ENCODE results near the gene TMEM131. TPM values are rescaled to one million over a fixed set of nuclear protein-coding genes. Genes with fewer than 3 reads are reported as not detected.

TMEM131 gene
- total and polyA plus RNA-seq, 10 of the 15 experiments (the other 5 are each of a cell fraction or from before 2014, with no cell fraction given): 6.0 to 48.2 (median 23.2) TPM

DNA sequence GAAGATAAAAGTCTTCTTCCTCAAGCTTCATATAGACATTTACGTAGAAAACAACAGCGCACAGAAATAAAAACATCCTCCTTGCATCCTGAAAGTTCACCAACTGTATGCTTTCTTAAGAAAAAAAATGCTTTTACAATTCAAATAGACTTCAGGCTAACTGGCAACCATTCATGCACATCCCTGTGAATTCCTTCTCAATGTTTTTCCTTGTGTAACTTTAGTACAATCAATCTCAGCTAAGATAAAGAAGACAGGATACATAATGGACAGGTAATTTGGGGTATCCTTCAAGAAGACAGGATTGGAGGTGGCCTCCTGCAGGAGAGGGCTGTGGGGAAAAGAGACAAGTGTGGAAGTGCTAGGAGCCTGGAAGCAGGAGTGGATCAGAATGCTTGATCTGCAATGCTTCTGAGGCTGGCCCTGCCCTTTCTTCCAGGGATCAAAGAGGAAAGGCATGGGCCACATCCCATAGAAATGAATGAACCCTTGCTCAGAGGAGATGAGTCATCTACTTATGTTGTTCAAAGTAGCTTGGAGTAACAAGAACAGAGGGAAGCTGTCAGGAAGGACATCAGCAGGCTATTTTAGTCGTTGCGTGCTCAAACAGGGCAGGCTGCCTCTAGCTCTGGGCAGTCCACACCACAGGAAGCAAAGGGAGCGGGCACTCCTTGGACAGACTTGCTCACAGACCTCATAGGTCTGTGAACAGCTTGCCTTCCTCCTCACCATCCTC lies 126.6 kb downstream of the TMEM131 start:
- intact Hi-C loops (cut with micrococcal nuclease; ENCODE audit: unreplicated experiment): no loop called here
- Histone ChIP-seq H3K4me3 (no peak overlapping the region), H3K9ac (ENCODE audit: control insufficient read depth, insufficient read depth, low read length) (no peak overlapping the region)

More for the DNA sequence above, 126.6 kb downstream of the TMEM131 start:
- no TSS peak for BruUV-seq (replicated peaks)
- FAIRE-seq (no peak), DNase-seq (ENCODE audit: low read depth, low spot score) (no peak), ATAC-seq (no peak)
- ChIA-PET RAD21 (ENCODE audit: unreplicated experiment) (interaction anchor here (1.3 to 2.3 kb wide), 4 partner anchors 98 to 400 kb away, joined by 3 to 16 read pairs (median 5); no protein-coding TSS in a partner anchor), SMC1A (ENCODE audit: uncharacterized antibody, unreplicated experiment) (interaction anchor here (1.0 to 2.9 kb wide), 12 partner anchors 13 to 319 kb away, joined by 3 to 13 read pairs (median 8); no protein-coding TSS in a partner anchor), CTCF (interaction anchor here (1.2 to 2.4 kb wide), 4 partner anchors 42 to 319 kb away, joined by 3 to 8 read pairs (median 6); no protein-coding TSS in a partner anchor), POLR2A (no interaction called here)
- TF ChIP-seq, protein P1, sequence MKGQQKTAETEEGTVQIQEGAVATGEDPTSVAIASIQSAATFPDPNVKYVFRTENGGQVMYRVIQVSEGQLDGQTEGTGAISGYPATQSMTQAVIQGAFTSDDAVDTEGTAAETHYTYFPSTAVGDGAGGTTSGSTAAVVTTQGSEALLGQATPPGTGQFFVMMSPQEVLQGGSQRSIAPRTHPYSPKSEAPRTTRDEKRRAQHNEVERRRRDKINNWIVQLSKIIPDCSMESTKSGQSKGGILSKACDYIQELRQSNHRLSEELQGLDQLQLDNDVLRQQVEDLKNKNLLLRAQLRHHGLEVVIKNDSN (IDR thresholded peaks at IDR 0.05; ENCODE audit: borderline replicate concordance, extremely low read length, insufficient read depth, low read depth, low read length): no peak
- TF ChIP-seq, protein P2, sequence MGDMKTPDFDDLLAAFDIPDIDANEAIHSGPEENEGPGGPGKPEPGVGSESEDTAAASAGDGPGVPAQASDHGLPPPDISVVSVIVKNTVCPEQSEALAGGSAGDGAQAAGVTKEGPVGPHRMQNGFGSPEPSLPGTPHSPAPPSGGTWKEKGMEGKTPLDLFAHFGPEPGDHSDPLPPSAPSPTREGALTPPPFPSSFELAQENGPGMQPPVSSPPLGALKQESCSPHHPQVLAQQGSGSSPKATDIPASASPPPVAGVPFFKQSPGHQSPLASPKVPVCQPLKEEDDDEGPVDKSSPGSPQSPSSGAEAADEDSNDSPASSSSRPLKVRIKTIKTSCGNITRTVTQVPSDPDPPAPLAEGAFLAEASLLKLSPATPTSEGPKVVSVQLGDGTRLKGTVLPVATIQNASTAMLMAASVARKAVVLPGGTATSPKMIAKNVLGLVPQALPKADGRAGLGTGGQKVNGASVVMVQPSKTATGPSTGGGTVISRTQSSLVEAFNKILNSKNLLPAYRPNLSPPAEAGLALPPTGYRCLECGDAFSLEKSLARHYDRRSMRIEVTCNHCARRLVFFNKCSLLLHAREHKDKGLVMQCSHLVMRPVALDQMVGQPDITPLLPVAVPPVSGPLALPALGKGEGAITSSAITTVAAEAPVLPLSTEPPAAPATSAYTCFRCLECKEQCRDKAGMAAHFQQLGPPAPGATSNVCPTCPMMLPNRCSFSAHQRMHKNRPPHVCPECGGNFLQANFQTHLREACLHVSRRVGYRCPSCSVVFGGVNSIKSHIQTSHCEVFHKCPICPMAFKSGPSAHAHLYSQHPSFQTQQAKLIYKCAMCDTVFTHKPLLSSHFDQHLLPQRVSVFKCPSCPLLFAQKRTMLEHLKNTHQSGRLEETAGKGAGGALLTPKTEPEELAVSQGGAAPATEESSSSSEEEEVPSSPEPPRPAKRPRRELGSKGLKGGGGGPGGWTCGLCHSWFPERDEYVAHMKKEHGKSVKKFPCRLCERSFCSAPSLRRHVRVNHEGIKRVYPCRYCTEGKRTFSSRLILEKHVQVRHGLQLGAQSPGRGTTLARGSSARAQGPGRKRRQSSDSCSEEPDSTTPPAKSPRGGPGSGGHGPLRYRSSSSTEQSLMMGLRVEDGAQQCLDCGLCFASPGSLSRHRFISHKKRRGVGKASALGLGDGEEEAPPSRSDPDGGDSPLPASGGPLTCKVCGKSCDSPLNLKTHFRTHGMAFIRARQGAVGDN (IDR thresholded peaks at IDR 0.05): no peak
- TF ChIP-seq CREM (IDR thresholded peaks at IDR 0.05; ENCODE audit: low read depth) (no peak), NBN (IDR thresholded peaks at IDR 0.05) (no peak), ZNF622 (IDR thresholded peaks at IDR 0.05) (no peak), ZBED1 (IDR thresholded peaks at IDR 0.05; ENCODE audit: borderline replicate concordance) (no peak), STAT3 (IDR thresholded peaks at IDR 0.05; ENCODE audit: low read depth, low read length) (no peak), BRCA1 (IDR thresholded peaks at IDR 0.05; ENCODE audit: low read depth, low read length) (no peak)
- TF ChIP-seq, protein P3, sequence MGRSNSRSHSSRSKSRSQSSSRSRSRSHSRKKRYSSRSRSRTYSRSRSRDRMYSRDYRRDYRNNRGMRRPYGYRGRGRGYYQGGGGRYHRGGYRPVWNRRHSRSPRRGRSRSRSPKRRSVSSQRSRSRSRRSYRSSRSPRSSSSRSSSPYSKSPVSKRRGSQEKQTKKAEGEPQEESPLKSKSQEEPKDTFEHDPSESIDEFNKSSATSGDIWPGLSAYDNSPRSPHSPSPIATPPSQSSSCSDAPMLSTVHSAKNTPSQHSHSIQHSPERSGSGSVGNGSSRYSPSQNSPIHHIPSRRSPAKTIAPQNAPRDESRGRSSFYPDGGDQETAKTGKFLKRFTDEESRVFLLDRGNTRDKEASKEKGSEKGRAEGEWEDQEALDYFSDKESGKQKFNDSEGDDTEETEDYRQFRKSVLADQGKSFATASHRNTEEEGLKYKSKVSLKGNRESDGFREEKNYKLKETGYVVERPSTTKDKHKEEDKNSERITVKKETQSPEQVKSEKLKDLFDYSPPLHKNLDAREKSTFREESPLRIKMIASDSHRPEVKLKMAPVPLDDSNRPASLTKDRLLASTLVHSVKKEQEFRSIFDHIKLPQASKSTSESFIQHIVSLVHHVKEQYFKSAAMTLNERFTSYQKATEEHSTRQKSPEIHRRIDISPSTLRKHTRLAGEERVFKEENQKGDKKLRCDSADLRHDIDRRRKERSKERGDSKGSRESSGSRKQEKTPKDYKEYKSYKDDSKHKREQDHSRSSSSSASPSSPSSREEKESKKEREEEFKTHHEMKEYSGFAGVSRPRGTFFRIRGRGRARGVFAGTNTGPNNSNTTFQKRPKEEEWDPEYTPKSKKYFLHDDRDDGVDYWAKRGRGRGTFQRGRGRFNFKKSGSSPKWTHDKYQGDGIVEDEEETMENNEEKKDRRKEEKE (IDR thresholded peaks at IDR 0.05): no peak
- TF ChIP-seq, protein P4, sequence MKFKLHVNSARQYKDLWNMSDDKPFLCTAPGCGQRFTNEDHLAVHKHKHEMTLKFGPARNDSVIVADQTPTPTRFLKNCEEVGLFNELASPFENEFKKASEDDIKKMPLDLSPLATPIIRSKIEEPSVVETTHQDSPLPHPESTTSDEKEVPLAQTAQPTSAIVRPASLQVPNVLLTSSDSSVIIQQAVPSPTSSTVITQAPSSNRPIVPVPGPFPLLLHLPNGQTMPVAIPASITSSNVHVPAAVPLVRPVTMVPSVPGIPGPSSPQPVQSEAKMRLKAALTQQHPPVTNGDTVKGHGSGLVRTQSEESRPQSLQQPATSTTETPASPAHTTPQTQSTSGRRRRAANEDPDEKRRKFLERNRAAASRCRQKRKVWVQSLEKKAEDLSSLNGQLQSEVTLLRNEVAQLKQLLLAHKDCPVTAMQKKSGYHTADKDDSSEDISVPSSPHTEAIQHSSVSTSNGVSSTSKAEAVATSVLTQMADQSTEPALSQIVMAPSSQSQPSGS (IDR thresholded peaks at IDR 0.05; ENCODE audit: low read length): no peak
- TF ChIP-seq, protein P5, sequence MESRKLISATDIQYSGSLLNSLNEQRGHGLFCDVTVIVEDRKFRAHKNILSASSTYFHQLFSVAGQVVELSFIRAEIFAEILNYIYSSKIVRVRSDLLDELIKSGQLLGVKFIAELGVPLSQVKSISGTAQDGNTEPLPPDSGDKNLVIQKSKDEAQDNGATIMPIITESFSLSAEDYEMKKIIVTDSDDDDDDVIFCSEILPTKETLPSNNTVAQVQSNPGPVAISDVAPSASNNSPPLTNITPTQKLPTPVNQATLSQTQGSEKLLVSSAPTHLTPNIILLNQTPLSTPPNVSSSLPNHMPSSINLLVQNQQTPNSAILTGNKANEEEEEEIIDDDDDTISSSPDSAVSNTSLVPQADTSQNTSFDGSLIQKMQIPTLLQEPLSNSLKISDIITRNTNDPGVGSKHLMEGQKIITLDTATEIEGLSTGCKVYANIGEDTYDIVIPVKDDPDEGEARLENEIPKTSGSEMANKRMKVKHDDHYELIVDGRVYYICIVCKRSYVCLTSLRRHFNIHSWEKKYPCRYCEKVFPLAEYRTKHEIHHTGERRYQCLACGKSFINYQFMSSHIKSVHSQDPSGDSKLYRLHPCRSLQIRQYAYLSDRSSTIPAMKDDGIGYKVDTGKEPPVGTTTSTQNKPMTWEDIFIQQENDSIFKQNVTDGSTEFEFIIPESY (IDR thresholded peaks at IDR 0.05): no peak
- Histone ChIP-seq H4K20me1 (ENCODE audit: control insufficient read depth, insufficient read depth) (no peaks in the 10 kb centered on the region), H3K9me3 (replicated peaks; ENCODE audit: control insufficient read depth, insufficient read depth, low read length) (peaks cover 2% of the 10 kb centered on the region; the same call in 2 of the 3 replicates), H3K4me2 (ENCODE audit: control insufficient read depth, insufficient read depth) (no peak overlapping the region), H3K36me3 (ENCODE audit: control insufficient read depth in 2 of 2, insufficient read depth in 2 of 2, low read length in 1 of 2) (peaks cover 0 to 3% of the 10 kb centered on the region in 2 experiments; a peak in 2 of 4 replicates), H3K79me2 (ENCODE audit: control insufficient read depth, insufficient read depth, low read length) (no peaks in the 10 kb centered on the region), H3K27me3 (replicated peaks in 1 of 2; ENCODE audit: control insufficient read depth in 2 of 2, insufficient read depth in 2 of 2, low read length in 1 of 2) (no peaks in the 10 kb centered on the region), H3K27ac (ENCODE audit: control insufficient read depth, insufficient read depth) (no peak overlapping the region), H2AFZ (ENCODE audit: control insufficient read depth, low read depth, low read length) (no peak overlapping the region), H3K4me1 (ENCODE audit: control insufficient read depth, insufficient read depth, low read length) (peaks cover 20% of the 10 kb centered on the region)
- WGBS (ENCODE audit: insufficient coverage, insufficient replicate concordance, low lambda C conversion rate, missing lambda C conversion rate): over 99% methylated on average over 5 of the region's 5 CpGs
- in situ Hi-C loops (cut with MboI): no loop called here

Measured in GM12878 (cell line).